ENCODE measurements around the gene LCMT1. TPM values are rescaled to one million over a fixed set of nuclear protein-coding genes. Genes with fewer than 3 reads are reported as not detected.
A peak's percentile ranks its signal among the peaks of the same experiment; 100 is the strongest.

Gene LCMT1
- polyA plus RNA-seq, 2 of the 4 experiments (the other 2 are of a cell fraction): 36.4 to 47.6 TPM

DNA sequence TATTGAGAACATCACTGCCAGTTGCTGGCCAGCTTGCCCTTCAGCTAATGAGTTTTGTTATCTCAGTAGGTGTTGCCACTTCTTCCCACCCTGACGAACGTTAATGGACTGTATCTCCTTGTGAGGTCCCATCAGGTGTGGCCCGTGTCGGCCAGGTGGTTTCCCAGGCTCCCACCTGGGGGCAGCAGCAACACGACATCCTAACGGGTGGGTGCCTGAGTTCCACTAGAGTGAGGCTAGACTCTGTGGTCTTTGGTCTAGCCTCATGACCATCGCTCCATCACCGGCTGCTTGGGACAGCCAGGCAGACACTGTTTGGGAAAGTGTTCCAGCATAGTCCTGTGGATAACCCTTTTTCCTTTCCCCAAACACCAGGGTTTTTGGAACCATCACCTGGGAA lies 45.6 kb upstream of the LCMT1 start:
- TF ChIP-seq JUNB (IDR thresholded peaks at IDR 0.05) (no peak), GATA3 (IDR thresholded peaks at IDR 0.05; ENCODE audit: borderline replicate concordance) (no peak), JUN (IDR thresholded peaks at IDR 0.05) (no peak), FOSB (CRISPR knock-in tag; IDR thresholded peaks at IDR 0.05) (no peak), RAD21 (conservative IDR thresholded peaks at IDR 0.05 in 1 of 2, IDR thresholded peaks at IDR 0.05 in 1 of 2) (no peak), FOXS1 (CRISPR knock-in tag; IDR thresholded peaks at IDR 0.05) (no peak), FOSL2 (IDR thresholded peaks at IDR 0.05) (no peak), FOSL2 (CRISPR knock-in tag; IDR thresholded peaks at IDR 0.05) (no peak)
- TF ChIP-seq, protein P1, sequence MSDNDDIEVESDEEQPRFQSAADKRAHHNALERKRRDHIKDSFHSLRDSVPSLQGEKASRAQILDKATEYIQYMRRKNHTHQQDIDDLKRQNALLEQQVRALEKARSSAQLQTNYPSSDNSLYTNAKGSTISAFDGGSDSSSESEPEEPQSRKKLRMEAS (IDR thresholded peaks at IDR 0.05): no peak
- TF ChIP-seq, protein P2, sequence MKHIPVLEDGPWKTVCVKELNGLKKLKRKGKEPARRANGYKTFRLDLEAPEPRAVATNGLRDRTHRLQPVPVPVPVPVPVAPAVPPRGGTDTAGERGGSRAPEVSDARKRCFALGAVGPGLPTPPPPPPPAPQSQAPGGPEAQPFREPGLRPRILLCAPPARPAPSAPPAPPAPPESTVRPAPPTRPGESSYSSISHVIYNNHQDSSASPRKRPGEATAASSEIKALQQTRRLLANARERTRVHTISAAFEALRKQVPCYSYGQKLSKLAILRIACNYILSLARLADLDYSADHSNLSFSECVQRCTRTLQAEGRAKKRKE (CRISPR knock-in tag; IDR thresholded peaks at IDR 0.05; ENCODE audit: low read depth): no peak
- TF ChIP-seq, protein P3, sequence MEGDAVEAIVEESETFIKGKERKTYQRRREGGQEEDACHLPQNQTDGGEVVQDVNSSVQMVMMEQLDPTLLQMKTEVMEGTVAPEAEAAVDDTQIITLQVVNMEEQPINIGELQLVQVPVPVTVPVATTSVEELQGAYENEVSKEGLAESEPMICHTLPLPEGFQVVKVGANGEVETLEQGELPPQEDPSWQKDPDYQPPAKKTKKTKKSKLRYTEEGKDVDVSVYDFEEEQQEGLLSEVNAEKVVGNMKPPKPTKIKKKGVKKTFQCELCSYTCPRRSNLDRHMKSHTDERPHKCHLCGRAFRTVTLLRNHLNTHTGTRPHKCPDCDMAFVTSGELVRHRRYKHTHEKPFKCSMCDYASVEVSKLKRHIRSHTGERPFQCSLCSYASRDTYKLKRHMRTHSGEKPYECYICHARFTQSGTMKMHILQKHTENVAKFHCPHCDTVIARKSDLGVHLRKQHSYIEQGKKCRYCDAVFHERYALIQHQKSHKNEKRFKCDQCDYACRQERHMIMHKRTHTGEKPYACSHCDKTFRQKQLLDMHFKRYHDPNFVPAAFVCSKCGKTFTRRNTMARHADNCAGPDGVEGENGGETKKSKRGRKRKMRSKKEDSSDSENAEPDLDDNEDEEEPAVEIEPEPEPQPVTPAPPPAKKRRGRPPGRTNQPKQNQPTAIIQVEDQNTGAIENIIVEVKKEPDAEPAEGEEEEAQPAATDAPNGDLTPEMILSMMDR (IDR thresholded peaks at IDR 0.05): no peak
- Histone ChIP-seq H3K4me1 (no peaks in the 10 kb centered on the region), H3K9me3 (no peaks in the 10 kb centered on the region), H3K4me3 (no peak overlapping the region), H3K27ac (no peak overlapping the region; a peak in 2 of 6 replicates), H3K4me2 (no peak overlapping the region; the same call in 1 of the 3 replicates)
- ChIA-PET POLR2A (interaction anchor here (1.0 to 1.8 kb wide), 2 partner anchors 13 to 17 kb away, joined by 5 to 12 read pairs; no protein-coding TSS in a partner anchor), CTCF (no interaction called here)
- no peak for ATAC-seq
- no peak for FAIRE-seq
- WGBS (ENCODE audit: missing lambda C conversion rate): 87% methylated on average over 8 of the region's 8 CpGs
- DNase-seq (ENCODE audit: low read depth in 1 of 2, low spot score in 1 of 2): no peak

DNA sequence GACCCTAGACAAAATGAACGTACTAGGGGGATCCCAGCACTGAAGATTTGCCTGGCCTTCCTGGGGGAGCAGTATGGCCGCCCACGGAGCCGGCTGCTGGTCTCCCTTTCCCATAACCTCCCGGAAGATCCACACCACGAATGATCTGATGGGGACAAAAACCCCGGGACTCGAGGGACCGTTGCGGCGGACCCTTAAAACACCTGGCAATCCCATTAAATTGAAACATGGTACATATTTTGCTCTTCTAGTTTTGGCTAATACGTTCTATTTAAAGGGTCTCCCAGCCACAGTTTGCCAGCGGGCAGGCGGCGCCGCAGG lies 45.2 kb upstream of the LCMT1 start:
- no peak for TF ChIP-seq TP53 (CRISPR knock-in tag; IDR thresholded peaks at IDR 0.05)
- TF ChIP-seq HDAC2 (IDR thresholded peaks at IDR 0.05): no peak
- H3K9me3 ChIP-seq: no peaks in the 10 kb centered on the region
- H3K4me3 ChIP-seq: peak overlapping the region; percentile 76
- no peak for FAIRE-seq
- no peaks in the 10 kb centered on the region for H3K4me1 ChIP-seq
- H3K4me2 ChIP-seq: peak overlapping the region; percentile 91
- ChIA-PET POLR2A (interaction anchor here (1.0 to 1.8 kb wide), 4 partner anchors 13 to 45 kb away, joined by 3 to 12 read pairs (median 6); partner anchors contain the start of gene LCMT1), CTCF (interaction anchor here (1.4 to 2.0 kb wide), 2 partner anchors 10 to 69 kb away, joined by 3 to 6 read pairs; no protein-coding TSS in a partner anchor)
- 37% methylated on average over 16 of the region's 16 CpGs for WGBS (ENCODE audit: missing lambda C conversion rate)
- no peak for DNase-seq (ENCODE audit: low read depth in 1 of 2, low spot score in 1 of 2)
- peak overlapping the region; percentile 82 to 92 for H3K27ac ChIP-seq
- no peak for ATAC-seq

DNA sequence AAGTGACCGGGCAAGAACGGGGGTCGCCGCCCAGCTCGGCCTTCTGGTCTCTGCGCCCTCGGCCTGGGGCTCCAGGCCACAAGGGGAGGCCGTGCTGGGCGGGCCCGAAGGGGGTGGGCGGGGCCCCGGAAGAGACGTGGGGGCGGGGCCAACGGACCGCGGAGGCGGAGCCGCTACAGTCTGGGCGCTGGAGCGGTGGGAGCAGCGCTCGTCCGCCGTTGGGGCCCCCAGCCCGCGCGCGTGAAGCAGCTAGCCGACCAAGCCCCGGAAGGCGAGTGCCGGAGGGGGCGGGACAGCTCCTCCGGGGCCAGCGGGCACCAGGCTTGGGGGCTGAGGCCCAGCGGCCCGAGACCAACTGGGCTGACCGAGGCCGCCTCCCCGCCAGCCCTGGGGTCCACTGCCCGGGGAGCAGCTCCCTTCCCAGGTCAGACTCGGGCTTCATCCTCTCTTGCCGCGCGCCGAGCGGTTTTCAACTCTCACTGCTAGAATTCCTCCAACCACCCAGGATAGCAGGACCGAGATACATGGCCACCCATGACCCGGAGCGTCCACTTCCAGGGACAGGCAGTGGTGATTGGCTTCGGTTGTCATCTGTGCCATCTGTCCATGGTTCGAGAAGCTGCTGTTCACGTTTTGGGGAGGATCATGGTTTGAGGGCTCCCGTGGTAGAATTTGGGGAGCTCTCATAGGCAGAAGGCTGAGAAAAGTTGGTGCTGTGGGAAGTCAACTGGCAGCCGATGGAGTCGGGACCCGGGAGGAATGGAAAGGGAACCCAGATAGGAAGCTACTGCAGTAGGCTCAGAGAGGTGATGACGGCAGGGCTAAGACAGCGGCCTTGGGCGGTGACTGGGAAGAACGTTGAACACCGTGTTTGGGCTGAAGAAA lies 44.6 kb upstream of the LCMT1 start:
- 12% methylated on average over 14 of the region's 63 CpGs for WGBS (ENCODE audit: missing lambda C conversion rate)
- DNase-seq (ENCODE audit: low read depth in 1 of 2, low spot score in 1 of 2): peak; percentile 75 to 85
- peak; percentile 95 to 99 for ATAC-seq
- Histone ChIP-seq H3K4me2 (peak overlapping the region; percentile 91), H3K4me1 (no peaks in the 10 kb centered on the region), H3K4me3 (peak overlapping the region; percentile 76), H3K27ac (peak overlapping the region; percentile 82 to 92), H3K9me3 (no peaks in the 10 kb centered on the region)
- TF ChIP-seq, protein P4, sequence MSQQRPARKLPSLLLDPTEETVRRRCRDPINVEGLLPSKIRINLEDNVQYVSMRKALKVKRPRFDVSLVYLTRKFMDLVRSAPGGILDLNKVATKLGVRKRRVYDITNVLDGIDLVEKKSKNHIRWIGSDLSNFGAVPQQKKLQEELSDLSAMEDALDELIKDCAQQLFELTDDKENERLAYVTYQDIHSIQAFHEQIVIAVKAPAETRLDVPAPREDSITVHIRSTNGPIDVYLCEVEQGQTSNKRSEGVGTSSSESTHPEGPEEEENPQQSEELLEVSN (IDR thresholded peaks at IDR 0.05; ENCODE audit: borderline replicate concordance, low read depth): peak; percentile 57; the same call in 1 of the 2 replicates
- no peak for TF ChIP-seq RFX5 (IDR thresholded peaks at IDR 0.05)
- TF ChIP-seq, protein P2 (CRISPR knock-in tag; IDR thresholded peaks at IDR 0.05; ENCODE audit: low read depth): 0 out of 2 replicates have a peak, but pooled peaks have one; percentile 19
- peak in 1 of 2 experiments; percentile 75; a peak in 3 of 5 replicates for TF ChIP-seq JUN (IDR thresholded peaks at IDR 0.05)
- TF ChIP-seq PHF8 (IDR thresholded peaks at IDR 0.05; ENCODE audit: borderline replicate concordance, low read depth): peak; percentile 82; the same call in 1 of the 2 replicates
- peak; percentile 90 for TF ChIP-seq POLR2A (IDR thresholded peaks at IDR 0.05; ENCODE audit: low read length)
- no peak for TF ChIP-seq MYC (IDR thresholded peaks at IDR 0.05; ENCODE audit: borderline replicate concordance, low read length)
- TF ChIP-seq, protein P1 (IDR thresholded peaks at IDR 0.05): peak; percentile 19; the same call in 1 of the 2 replicates
- TF ChIP-seq, protein P5, sequence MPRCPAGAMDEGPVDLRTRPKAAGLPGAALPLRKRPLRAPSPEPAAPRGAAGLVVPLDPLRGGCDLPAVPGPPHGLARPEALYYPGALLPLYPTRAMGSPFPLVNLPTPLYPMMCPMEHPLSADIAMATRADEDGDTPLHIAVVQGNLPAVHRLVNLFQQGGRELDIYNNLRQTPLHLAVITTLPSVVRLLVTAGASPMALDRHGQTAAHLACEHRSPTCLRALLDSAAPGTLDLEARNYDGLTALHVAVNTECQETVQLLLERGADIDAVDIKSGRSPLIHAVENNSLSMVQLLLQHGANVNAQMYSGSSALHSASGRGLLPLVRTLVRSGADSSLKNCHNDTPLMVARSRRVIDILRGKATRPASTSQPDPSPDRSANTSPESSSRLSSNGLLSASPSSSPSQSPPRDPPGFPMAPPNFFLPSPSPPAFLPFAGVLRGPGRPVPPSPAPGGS (IDR thresholded peaks at IDR 0.05): peak; percentile 86
- ChIA-PET POLR2A (interaction anchor here (0.6 to 1.8 kb wide), 6 partner anchors 12 to 112 kb away, joined by 3 to 12 read pairs (median 6); partner anchors contain the start of gene LCMT1), CTCF (interaction anchor here (1.4 to 2.0 kb wide), 2 partner anchors 11 to 69 kb away, joined by 3 to 6 read pairs; no protein-coding TSS in a partner anchor)
- FAIRE-seq: no peak
